MM.1S (cell line): ENCODE measurements around the gene ZC3H4.
A peak's percentile ranks its signal among the peaks of the same experiment; 100 is the strongest.

Experiments used
- DNase-seq: peaks from one replicate; pipeline ENCODE4 v3.0.0-alpha.2; 2015
- H2AFZ ChIP-seq: fragments of 300-600 bp; sonication (generic); 2 replicates; pipeline ENCODE4 v1.6.0; 2016; ENCODE audit warnings: antibody characterized with exemption, low read length
- H3F3A ChIP-seq: fragments of 300-600 bp; sonication (generic); 2 replicates; pipeline ENCODE4 v1.6.1; 2016; ENCODE audit warnings: mild to moderate bottlenecking, antibody characterized with exemption, low read length, moderate library complexity, mixed read lengths; ENCODE audit not compliant: insufficient read depth
- H3K27ac ChIP-seq: fragments of 300-600 bp; sonication (generic); 2 replicates; pipeline ENCODE4 v1.5.1; 2016; ENCODE audit warnings: mild to moderate bottlenecking, low read length
- H3K27me3 ChIP-seq: fragments of 300-600 bp; sonication (generic); replicated peaks from 2 replicates; pipeline ENCODE4 v1.6.0; 2016; ENCODE audit warnings: low read length; ENCODE audit not compliant: insufficient read depth
- H3K36me3 ChIP-seq: fragments of 300-600 bp; sonication (generic); replicated peaks from 2 replicates; pipeline ENCODE4 v1.6.1; 2016; ENCODE audit warnings: mild to moderate bottlenecking, low read length, mixed read lengths; ENCODE audit not compliant: insufficient read depth
- H3K4me1 ChIP-seq: fragments of 300-600 bp; sonication (generic); 2 replicates; pipeline ENCODE4 v1.6.1; 2016; ENCODE audit warnings: low read length, mixed read lengths
- H3K4me2 ChIP-seq: fragments of 300-600 bp; sonication (generic); 2 replicates; pipeline ENCODE4 v1.6.0; 2016; ENCODE audit warnings: low read depth, low read length
- H3K4me3 ChIP-seq: fragments of 300-600 bp; sonication (generic); 2 replicates; pipeline ENCODE4 v1.5.1; 2016; ENCODE audit warnings: low read length, mixed read lengths
- H3K79me2 ChIP-seq: fragments of 300-600 bp; sonication (generic); 2 replicates; pipeline ENCODE4 v1.6.1; 2016; ENCODE audit warnings: mixed run types, low read length, mixed read lengths
- H3K9ac ChIP-seq: fragments of 300-600 bp; sonication (generic); 2 replicates; pipeline ENCODE4 v1.6.1; 2016; ENCODE audit warnings: low read length, mixed read lengths
- H3K9me2 ChIP-seq: fragments of 300-600 bp; sonication (generic); replicated peaks from 2 replicates; pipeline ENCODE4 v1.6.1; 2016; ENCODE audit warnings: mild to moderate bottlenecking, low read length, mixed read lengths; ENCODE audit not compliant: insufficient read depth
- H3K9me3 ChIP-seq: fragments of 300-600 bp; sonication (generic); replicated peaks from 2 replicates; pipeline ENCODE4 v1.6.1; 2016; ENCODE audit warnings: mild to moderate bottlenecking, low read length, mixed read lengths; ENCODE audit not compliant: insufficient read depth
- H4K20me1 ChIP-seq: fragments of 300-600 bp; sonication (generic); 2 replicates; pipeline ENCODE4 v1.6.1; 2016; ENCODE audit warnings: mild to moderate bottlenecking, low read length, moderate library complexity, mixed read lengths; ENCODE audit not compliant: insufficient read depth
- CTCF ChIP-seq: fragments of 300-600 bp; sonication (generic); IDR thresholded peaks from 2 replicates; pipeline ENCODE4 v1.5.1; 2016; ENCODE audit warnings: antibody characterized with exemption, low read length, mixed read lengths
- EZH2 ChIP-seq: fragments of 300-600 bp; sonication (generic); optimal IDR thresholded peaks from 2 replicates; pipeline ENCODE3; 2017; ENCODE audit warnings: low read depth, mild to moderate bottlenecking, antibody characterized with exemption, low read length, mixed read lengths
- EZH2phosphoT487 ChIP-seq: fragments of 300-600 bp; sonication (generic); IDR thresholded peaks from 2 replicates; pipeline ENCODE4 v1.6.1; 2018; ENCODE audit warnings: antibody characterized with exemption, low read length

ZC3H4 gene

GRCh38 chr19:47035127-47036096 is 78.2 kb downstream of the ZC3H4 start:
- peak overlapping the region; percentile 100 for H3K4me2 ChIP-seq
- no peaks in the 10 kb centered on the region for H3K36me3 ChIP-seq
- H3K4me1 ChIP-seq, result peaks cover 4% of the 10 kb centered on the region; the same call in 1 of the 2 replicates
- peak overlapping the region; percentile 39; the same call in 1 of the 2 replicates for H3K9ac ChIP-seq
- no peaks in the 10 kb centered on the region for H3K9me3 ChIP-seq
- H3K27me3 ChIP-seq, result peaks cover 3% of the 10 kb centered on the region; the same call in 1 of the 2 replicates
- TF ChIP-seq EZH2phosphoT487, result no peak
- TF ChIP-seq EZH2, result no peak
- peak; percentile 90 for TF ChIP-seq CTCF
- DNase-seq, result peak; percentile 90
- H3K9me2 ChIP-seq, result no peaks in the 10 kb centered on the region
- H2AFZ ChIP-seq, result peak overlapping the region; percentile 95
- H3K27ac ChIP-seq, result no peak overlapping the region
- H3F3A ChIP-seq, result peaks cover 9% of the 10 kb centered on the region; the same call in 1 of the 2 replicates
- no peaks in the 10 kb centered on the region for H3K79me2 ChIP-seq
- peak overlapping the region; percentile 74 for H3K4me3 ChIP-seq
- no peaks in the 10 kb centered on the region for H4K20me1 ChIP-seq

GRCh38 chr19:47032171-47032811 is 81.3 kb downstream of the ZC3H4 start:
- Histone ChIP-seq H3K9ac (no peak overlapping the region), H3K9me2 (no peaks in the 10 kb centered on the region), H3K4me1 (peaks cover 4% of the 10 kb centered on the region; the same call in 1 of the 2 replicates), H3K36me3 (no peaks in the 10 kb centered on the region), H3F3A (peaks cover 9% of the 10 kb centered on the region; the same call in 1 of the 2 replicates), H3K9me3 (no peaks in the 10 kb centered on the region), H3K79me2 (no peaks in the 10 kb centered on the region), H4K20me1 (no peaks in the 10 kb centered on the region), H2AFZ (no peak overlapping the region), H3K4me3 (no peak overlapping the region), H3K27me3 (peaks cover 18% of the 10 kb centered on the region), H3K27ac (no peak overlapping the region), H3K4me2 (no peak overlapping the region)
- TF ChIP-seq EZH2, result no peak
- peak; percentile 91 for TF ChIP-seq CTCF
- peak; percentile 70 for DNase-seq

GRCh38 chr19:47028195-47028601 is 85.4 kb downstream of the ZC3H4 start:
- no peaks in the 10 kb centered on the region for H3K9me3 ChIP-seq
- no peaks in the 10 kb centered on the region for H3F3A ChIP-seq
- H3K9ac ChIP-seq, result no peak overlapping the region
- H3K4me3 ChIP-seq, result no peak overlapping the region
- no peaks in the 10 kb centered on the region for H3K9me2 ChIP-seq
- no peak for DNase-seq
- no peak for TF ChIP-seq CTCF
- TF ChIP-seq EZH2phosphoT487, result no peak
- no peak for TF ChIP-seq EZH2
- peaks cover 38% of the 10 kb centered on the region for H3K27me3 ChIP-seq
- H4K20me1 ChIP-seq, result no peaks in the 10 kb centered on the region
- no peak overlapping the region for H3K4me2 ChIP-seq
- H3K27ac ChIP-seq, result no peak overlapping the region
- no peak overlapping the region for H2AFZ ChIP-seq
- no peaks in the 10 kb centered on the region for H3K4me1 ChIP-seq
- no peaks in the 10 kb centered on the region for H3K36me3 ChIP-seq
- H3K79me2 ChIP-seq, result no peaks in the 10 kb centered on the region
